ENCODE data around the gene GNB2.

Gene GNB2

DNA sequence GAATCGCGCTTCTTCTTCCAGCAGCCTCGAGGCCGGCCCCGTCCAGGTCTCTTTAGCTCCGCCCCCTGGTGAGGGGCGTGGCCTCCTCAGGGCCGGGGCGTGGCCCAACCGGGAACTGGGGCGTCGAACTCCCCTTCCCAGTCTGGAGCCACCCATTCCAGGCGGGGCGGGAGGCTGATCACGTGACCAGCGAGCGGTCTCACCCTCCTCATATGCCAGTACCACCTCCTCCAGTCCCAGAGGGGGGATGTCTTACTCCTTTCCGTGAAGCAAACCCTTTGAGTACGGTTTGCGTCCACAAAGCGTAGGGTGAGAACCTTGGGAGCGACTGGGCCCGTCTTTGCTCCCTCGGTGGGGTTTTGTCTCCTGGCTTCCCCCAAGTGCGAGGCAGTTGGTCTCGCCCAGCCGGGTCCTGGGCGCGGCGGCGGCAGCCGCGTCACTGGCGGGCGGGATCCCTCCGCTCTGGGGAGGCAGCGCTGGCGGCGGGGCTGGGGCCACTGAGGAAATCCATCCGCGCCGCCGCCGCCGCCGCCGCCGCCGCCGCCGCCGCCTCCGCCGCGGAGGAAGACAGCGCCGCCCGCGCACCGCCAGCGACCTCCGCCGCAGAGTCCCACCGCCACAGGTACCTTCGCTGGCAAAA lies at the start of gene GNB2:
GNB2 (plus strand) TSS at position 439 of the 640 bp plus-strand sequence. CDS start 2,526 bp downstream, outside the sequence.
- Histone ChIP-seq H3K79me2 (ENCODE audit: low read length) (peaks cover 27% of the 10 kb centered on the region), H4K20me1 (ENCODE audit: insufficient read depth, low read length) (peaks cover 9% of the 10 kb centered on the region; the same call in 1 of the 2 replicates), H2AFZ (ENCODE audit: low read depth, low read length) (no peak within 1 kb of the TSS; the same call in 1 of the 2 replicates), H3K27me3 (ENCODE audit: low read depth, low read length) (no peaks in the 10 kb centered on the region; the same call in 1 of the 2 replicates), H3K27ac (ENCODE audit: low read length) (peak within 1 kb of the TSS; percentile 84), H3K4me1 (ENCODE audit: low read length) (no peaks in the 10 kb centered on the region), H3K4me2 (ENCODE audit: low read length) (peak within 1 kb of the TSS; percentile 69), H3K4me3 (ENCODE audit: low read length) (peak within 1 kb of the TSS; percentile 78), H3K9ac (ENCODE audit: low read length) (peak within 1 kb of the TSS; percentile 82), H3K36me3 (replicated peaks; ENCODE audit: low read depth, low read length) (peaks cover 12% of the 10 kb centered on the region), H3K9me3 (ENCODE audit: insufficient read depth, low read length) (no peaks in the 10 kb centered on the region)
- TF ChIP-seq, protein P1, sequence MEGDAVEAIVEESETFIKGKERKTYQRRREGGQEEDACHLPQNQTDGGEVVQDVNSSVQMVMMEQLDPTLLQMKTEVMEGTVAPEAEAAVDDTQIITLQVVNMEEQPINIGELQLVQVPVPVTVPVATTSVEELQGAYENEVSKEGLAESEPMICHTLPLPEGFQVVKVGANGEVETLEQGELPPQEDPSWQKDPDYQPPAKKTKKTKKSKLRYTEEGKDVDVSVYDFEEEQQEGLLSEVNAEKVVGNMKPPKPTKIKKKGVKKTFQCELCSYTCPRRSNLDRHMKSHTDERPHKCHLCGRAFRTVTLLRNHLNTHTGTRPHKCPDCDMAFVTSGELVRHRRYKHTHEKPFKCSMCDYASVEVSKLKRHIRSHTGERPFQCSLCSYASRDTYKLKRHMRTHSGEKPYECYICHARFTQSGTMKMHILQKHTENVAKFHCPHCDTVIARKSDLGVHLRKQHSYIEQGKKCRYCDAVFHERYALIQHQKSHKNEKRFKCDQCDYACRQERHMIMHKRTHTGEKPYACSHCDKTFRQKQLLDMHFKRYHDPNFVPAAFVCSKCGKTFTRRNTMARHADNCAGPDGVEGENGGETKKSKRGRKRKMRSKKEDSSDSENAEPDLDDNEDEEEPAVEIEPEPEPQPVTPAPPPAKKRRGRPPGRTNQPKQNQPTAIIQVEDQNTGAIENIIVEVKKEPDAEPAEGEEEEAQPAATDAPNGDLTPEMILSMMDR (IDR thresholded peaks at IDR 0.05; ENCODE audit: low read depth, low read length): no peak
- TF ChIP-seq EZH2phosphoT487 (IDR thresholded peaks at IDR 0.05; ENCODE audit: low read depth): no peak

DNA sequence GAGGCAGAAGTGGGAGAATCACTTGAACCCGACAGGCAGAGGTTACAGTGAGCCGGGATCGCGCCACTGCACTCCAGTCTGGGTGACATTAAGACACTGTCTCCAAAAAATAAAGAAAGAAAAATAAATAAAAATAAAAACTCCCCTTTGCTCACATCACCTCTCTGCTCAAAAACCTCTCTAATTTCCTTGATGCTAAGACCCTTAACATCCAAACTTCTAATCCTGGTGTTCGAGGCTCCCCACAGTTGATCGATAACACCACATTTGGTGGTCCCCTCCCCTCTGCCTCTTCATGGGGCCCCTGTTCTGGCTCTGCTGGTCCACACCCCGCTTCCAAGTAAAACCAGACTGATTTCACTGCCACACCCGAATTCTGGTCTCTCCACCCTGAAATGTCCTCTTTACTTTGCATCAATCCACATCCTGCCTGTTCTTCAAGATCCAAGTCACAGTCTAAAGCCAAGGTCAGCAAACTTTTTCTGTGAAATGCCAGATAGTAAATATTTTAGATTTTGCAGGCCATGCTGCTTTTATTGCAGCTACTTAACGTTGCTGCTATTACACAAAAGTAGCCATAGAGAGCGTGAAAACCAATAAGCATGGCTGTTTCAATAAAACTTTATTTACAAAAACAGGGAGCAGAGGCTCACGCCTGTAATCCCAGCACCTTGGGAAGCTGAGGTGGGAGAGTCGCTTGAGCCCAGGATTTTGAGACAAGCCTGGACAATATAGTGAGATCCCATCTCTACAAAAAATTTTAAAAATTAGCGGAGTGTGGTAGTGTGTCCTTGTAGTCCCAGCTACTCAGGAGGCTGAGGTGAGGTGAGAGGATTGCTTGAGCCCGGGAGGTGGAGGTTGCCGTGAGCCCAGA lies 49.4 kb upstream of the GNB2 start:
- Histone ChIP-seq H3K4me2 (ENCODE audit: low read length) (no peak overlapping the region), H3K27ac (ENCODE audit: low read length) (no peak overlapping the region), H3K4me3 (ENCODE audit: low read length) (no peak overlapping the region), H3K9me3 (ENCODE audit: insufficient read depth, low read length) (no peaks in the 10 kb centered on the region), H3K79me2 (ENCODE audit: low read length) (no peaks in the 10 kb centered on the region), H2AFZ (ENCODE audit: low read depth, low read length) (no peak overlapping the region), H3K36me3 (replicated peaks; ENCODE audit: low read depth, low read length) (no peaks in the 10 kb centered on the region), H4K20me1 (ENCODE audit: insufficient read depth, low read length) (no peaks in the 10 kb centered on the region), H3K9ac (ENCODE audit: low read length) (no peak overlapping the region), H3K27me3 (ENCODE audit: low read depth, low read length) (no peaks in the 10 kb centered on the region), H3K4me1 (ENCODE audit: low read length) (peaks cover 12% of the 10 kb centered on the region; the same call in 1 of the 2 replicates)
- TF ChIP-seq, protein P1 (IDR thresholded peaks at IDR 0.05; ENCODE audit: low read depth, low read length): no peak
- TF ChIP-seq EZH2phosphoT487 (IDR thresholded peaks at IDR 0.05; ENCODE audit: low read depth): no peak

DNA sequence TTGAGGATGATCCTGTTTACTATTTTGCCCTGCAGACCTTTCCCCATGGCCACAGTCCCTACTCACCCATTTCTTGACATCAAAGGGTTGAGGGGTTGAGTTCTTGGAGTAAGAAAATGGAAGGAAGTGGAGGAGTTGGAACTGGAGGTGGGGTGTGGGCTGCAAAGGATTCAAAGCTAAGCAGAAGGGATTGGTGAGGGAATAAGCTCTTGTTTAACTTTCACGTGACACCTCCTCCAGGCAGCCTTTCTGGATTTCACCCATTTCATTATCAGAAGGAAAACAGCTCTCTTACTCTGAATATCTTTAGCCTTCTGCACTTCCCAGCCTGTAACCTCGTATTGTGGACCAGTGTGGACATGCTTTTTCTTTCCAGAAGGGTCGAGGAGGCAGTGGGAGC lies 47.5 kb upstream of the GNB2 start:
- Histone ChIP-seq H3K4me1 (ENCODE audit: low read length) (peaks cover 12% of the 10 kb centered on the region; the same call in 1 of the 2 replicates), H4K20me1 (ENCODE audit: insufficient read depth, low read length) (no peaks in the 10 kb centered on the region), H3K4me2 (ENCODE audit: low read length) (peak overlapping the region; percentile 99), H3K4me3 (ENCODE audit: low read length) (peak overlapping the region; percentile 88), H3K27me3 (ENCODE audit: low read depth, low read length) (no peaks in the 10 kb centered on the region), H2AFZ (ENCODE audit: low read depth, low read length) (peak overlapping the region; percentile 81), H3K79me2 (ENCODE audit: low read length) (no peaks in the 10 kb centered on the region), H3K9me3 (ENCODE audit: insufficient read depth, low read length) (no peaks in the 10 kb centered on the region), H3K36me3 (replicated peaks; ENCODE audit: low read depth, low read length) (no peaks in the 10 kb centered on the region), H3K27ac (ENCODE audit: low read length) (no peak overlapping the region), H3K9ac (ENCODE audit: low read length) (peak overlapping the region; percentile 42)
- TF ChIP-seq, protein P1 (IDR thresholded peaks at IDR 0.05; ENCODE audit: low read depth, low read length): no peak
- no peak for TF ChIP-seq EZH2phosphoT487 (IDR thresholded peaks at IDR 0.05; ENCODE audit: low read depth)

Measured in OCI-LY3 (cell line).